OCI-LY7 (cell line): Measurements from ENCODE around the gene SRGAP2.
"Not testable (repeated sequence)": the region's sequence is repeated elsewhere in the genome, so short reads cannot be mapped to it uniquely, and the experiment has no call there.

Experiments
- EZH2phosphoT487 ChIP-seq: fragments of 200-600 bp; sonication (generic); IDR thresholded peaks from 2 replicates; pipeline ENCODE4 v1.6.1; 2018; ENCODE audit warnings: low read depth, borderline replicate concordance, mild to moderate bottlenecking, mixed run types, antibody characterized with exemption, low read length, moderate library complexity, mixed read lengths
- TF ChIP-seq, protein P1 (sequence below): fragments of 200-600 bp; sonication (generic); conservative IDR thresholded peaks from 2 replicates; pipeline ENCODE4 v1.5.1; 2014; ENCODE audit warnings: mild to moderate bottlenecking, antibody characterized with exemption, low read length, moderate library complexity, mixed read lengths

DNA sequence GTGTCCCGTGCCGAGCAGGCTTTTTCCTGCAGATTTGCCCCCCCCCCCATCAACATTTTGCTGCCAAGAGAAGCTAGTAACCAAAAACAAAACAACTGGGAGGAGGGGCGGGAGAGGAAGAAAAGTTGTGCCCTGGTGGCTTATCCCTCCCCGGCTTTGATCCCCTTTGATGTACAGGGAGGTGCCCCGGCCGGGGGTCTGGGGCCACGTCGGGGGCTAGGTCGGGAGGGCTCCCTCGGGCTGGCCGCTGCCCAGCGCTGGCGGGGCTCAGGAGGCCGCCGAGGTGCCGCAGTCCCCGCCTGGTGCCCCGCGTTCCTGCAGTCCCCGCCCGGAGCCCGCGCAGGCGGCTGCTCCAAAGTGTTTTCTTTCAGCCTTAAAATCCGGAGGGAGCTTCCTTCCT is 1.5 kb downstream of the SRGAP2 start:
- TF ChIP-seq, protein P1, sequence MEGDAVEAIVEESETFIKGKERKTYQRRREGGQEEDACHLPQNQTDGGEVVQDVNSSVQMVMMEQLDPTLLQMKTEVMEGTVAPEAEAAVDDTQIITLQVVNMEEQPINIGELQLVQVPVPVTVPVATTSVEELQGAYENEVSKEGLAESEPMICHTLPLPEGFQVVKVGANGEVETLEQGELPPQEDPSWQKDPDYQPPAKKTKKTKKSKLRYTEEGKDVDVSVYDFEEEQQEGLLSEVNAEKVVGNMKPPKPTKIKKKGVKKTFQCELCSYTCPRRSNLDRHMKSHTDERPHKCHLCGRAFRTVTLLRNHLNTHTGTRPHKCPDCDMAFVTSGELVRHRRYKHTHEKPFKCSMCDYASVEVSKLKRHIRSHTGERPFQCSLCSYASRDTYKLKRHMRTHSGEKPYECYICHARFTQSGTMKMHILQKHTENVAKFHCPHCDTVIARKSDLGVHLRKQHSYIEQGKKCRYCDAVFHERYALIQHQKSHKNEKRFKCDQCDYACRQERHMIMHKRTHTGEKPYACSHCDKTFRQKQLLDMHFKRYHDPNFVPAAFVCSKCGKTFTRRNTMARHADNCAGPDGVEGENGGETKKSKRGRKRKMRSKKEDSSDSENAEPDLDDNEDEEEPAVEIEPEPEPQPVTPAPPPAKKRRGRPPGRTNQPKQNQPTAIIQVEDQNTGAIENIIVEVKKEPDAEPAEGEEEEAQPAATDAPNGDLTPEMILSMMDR = not testable (repeated sequence)
- TF ChIP-seq EZH2phosphoT487 = not testable (repeated sequence)
